Subcutaneous abdominal adipose tissue (tissue), 5 donors: Measurements from ENCODE around the gene CEMIP.

Experiments used
- H3K27ac ChIP-seq: one replicate; pipeline ENCODE4 v1.7.0; 2013; ENCODE audit warnings: low read depth, mild to moderate bottlenecking, inconsistent platforms, low read length, moderate library complexity
- H3K27me3 ChIP-seq, 5 donors: one replicate each; pipeline ENCODE4 v1.7.0; 2013; ENCODE audit warnings: low read length in 5 of 5, inconsistent platforms in 1 of 5; ENCODE audit not compliant: control insufficient read depth in 5 of 5, insufficient read depth in 4 of 5
- H3K36me3 ChIP-seq, 5 donors: one replicate each; pipeline ENCODE4 v1.7.0; 2013; ENCODE audit warnings: low read length in 5 of 5; ENCODE audit not compliant: control insufficient read depth in 5 of 5, insufficient read depth in 5 of 5
- H3K4me1 ChIP-seq, 5 donors: one replicate each; pipeline ENCODE4 v1.7.0; 2013; ENCODE audit warnings: low read length in 5 of 5, mild to moderate bottlenecking in 3 of 5, moderate library complexity in 1 of 5; ENCODE audit not compliant: control insufficient read depth in 5 of 5, insufficient read depth in 5 of 5
- H3K4me3 ChIP-seq, 5 donors: one replicate each; pipeline ENCODE4 v1.7.0; 2013; ENCODE audit warnings: low read length in 5 of 5, low read depth in 1 of 5
- H3K9ac ChIP-seq, 5 donors: one replicate each; pipeline ENCODE4 v1.7.0; 2013; ENCODE audit warnings: low read length in 5 of 5, mild to moderate bottlenecking in 4 of 5, moderate library complexity in 3 of 5
- H3K9me3 ChIP-seq, 5 donors: one replicate each; pipeline ENCODE4 v1.7.0; 2013; ENCODE audit warnings: low read length in 5 of 5; ENCODE audit not compliant: control insufficient read depth in 5 of 5
- donor health status: healthy.
- donor health status: healthy.
- donor health status: healthy.
- donor health status: healthy.
- donor health status: healthy.

Gene CEMIP

GRCh38 chr15:80997692-80998091, 218.5 kb downstream of the CEMIP start:
- H3K9ac ChIP-seq = no peak overlapping the region
- H3K9me3 ChIP-seq = peaks cover 0 to 5% (median 3%) of the 10 kb centered on the region in 5 donors
- no peak overlapping the region for H3K27ac ChIP-seq
- H3K4me3 ChIP-seq = no peak overlapping the region
- H3K36me3 ChIP-seq = peaks cover 0 to 3% (median 1%) of the 10 kb centered on the region in 5 donors
- H3K27me3 ChIP-seq = no peaks in the 10 kb centered on the region
- peaks cover 0 to 25% (median 17%) of the 10 kb centered on the region in 5 donors for H3K4me1 ChIP-seq

- H3K9me3 ChIP-seq = peaks cover 0 to 5% (median 3%) of the 10 kb centered on the region in 5 donors
- H3K4me3 ChIP-seq = no peak overlapping the region
- H3K27me3 ChIP-seq = no peaks in the 10 kb centered on the region
- peaks cover 0 to 8% (median 6%) of the 10 kb centered on the region in 5 donors for H3K36me3 ChIP-seq
- H3K9ac ChIP-seq = no peak overlapping the region
- no peak overlapping the region for H3K27ac ChIP-seq
- H3K4me1 ChIP-seq = peaks cover 0 to 31% (median 22%) of the 10 kb centered on the region in 5 donors
These were observed 219.1 kb downstream of the CEMIP start for GRCh38 chr15:80998251-80998650.

DNA sequence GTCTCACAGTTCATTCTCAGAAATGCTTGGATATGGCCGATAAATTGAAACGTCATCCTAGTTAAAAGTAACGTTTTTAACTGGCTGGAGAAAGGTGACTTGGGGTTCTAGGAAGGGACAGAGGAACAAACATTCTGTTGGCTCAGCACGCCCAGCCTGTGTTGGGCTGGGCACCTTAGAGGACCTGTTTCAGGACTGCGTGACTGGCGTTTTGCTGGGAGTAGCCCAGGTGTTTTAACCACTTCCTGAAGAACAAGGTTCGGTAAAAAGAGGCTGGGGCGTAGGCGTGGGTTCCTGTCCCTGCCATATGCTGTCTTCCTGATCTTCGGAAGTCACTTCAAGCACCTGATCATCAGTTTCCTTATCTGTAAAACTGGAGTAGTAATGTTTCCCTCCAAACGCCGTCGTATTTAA, 220.5 kb downstream of the CEMIP start:
- H3K4me1 ChIP-seq = peaks cover 5 to 45% (median 36%) of the 10 kb centered on the region in 5 donors
- peak overlapping the region; percentile 81 to 89 (median 84) for H3K4me3 ChIP-seq
- no peaks in the 10 kb centered on the region for H3K27me3 ChIP-seq
- peaks cover 0 to 5% (median 3%) of the 10 kb centered on the region in 5 donors for H3K9me3 ChIP-seq
- peak overlapping the region in 3 of 5 donors; percentile 28 to 96 (median 85) for H3K9ac ChIP-seq
- peak overlapping the region; percentile 97 for H3K27ac ChIP-seq
- peaks cover 5 to 13% (median 8%) of the 10 kb centered on the region in 5 donors for H3K36me3 ChIP-seq

GRCh38 chr15:81000144-81000623, 221.0 kb downstream of the CEMIP start:
- Histone ChIP-seq H3K27me3 (no peaks in the 10 kb centered on the region), H3K4me3 (peak overlapping the region; percentile 81 to 89 (median 84)), H3K9ac (peak overlapping the region; percentile 85 to 96 (median 93)), H3K9me3 (peaks cover 0 to 5% (median 3%) of the 10 kb centered on the region in 5 donors), H3K4me1 (peaks cover 6 to 50% (median 42%) of the 10 kb centered on the region in 5 donors), H3K36me3 (peaks cover 5 to 13% (median 9%) of the 10 kb centered on the region in 5 donors), H3K27ac (peak overlapping the region; percentile 97)

DNA sequence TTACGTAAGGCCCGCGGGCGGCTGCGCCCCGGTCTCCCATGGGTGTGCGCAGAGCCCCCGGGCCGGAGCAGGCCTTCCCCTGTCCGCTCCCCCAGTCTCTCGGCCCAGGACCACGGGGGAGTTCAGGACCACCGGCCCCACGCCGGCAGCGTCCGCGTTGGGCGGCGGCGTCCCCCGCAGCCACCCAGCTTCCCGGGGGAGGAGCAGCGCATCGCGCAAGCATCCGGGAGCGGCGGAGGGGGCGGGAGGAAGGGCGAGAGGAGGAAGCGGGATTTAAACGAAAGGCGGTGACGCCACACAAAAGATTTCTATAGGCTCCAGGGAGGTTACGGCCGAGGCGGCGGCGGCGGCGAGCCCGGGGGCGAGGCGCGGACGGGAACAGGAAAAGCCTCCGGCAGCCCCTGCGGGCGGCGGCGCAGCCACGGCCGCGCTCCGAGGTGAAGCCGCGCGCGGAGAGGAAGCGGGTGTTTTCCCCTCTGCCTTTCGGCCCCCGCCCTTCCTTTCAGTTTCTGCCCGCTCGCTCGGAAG, 221.5 kb downstream of the CEMIP start, which contains the start of gene TLNRD1:
Gene TLNRD1, plus strand, starts transcription at position 300 of the 528 bp plus-strand sequence. CDS start 1,349 bp downstream, outside the sequence.
- H3K4me1 ChIP-seq = peaks cover 6 to 55% (median 47%) of the 10 kb centered on the region in 5 donors
- peak within 1 kb of the TSS; percentile 97 for H3K27ac ChIP-seq
- peak within 1 kb of the TSS; percentile 85 to 96 (median 93) for H3K9ac ChIP-seq
- no peaks in the 10 kb centered on the region for H3K27me3 ChIP-seq
- H3K9me3 ChIP-seq = peaks cover 0 to 5% (median 3%) of the 10 kb centered on the region in 5 donors
- H3K4me3 ChIP-seq = peak within 1 kb of the TSS; percentile 81 to 89 (median 84)
- H3K36me3 ChIP-seq = peaks cover 5 to 13% (median 9%) of the 10 kb centered on the region in 5 donors
